ENCODE measurements around the gene ZNF865.
A peak's percentile ranks its signal among the peaks of the same experiment; 100 is the strongest.

ZNF865 gene

GRCh38 chr19:55636723-55637122, 31.3 kb downstream of the ZNF865 start:
- H3K27me3 ChIP-seq = no peaks in the 10 kb centered on the region
- H3K9me3 ChIP-seq = no peaks in the 10 kb centered on the region
- no peak for TF ChIP-seq CTCF (IDR thresholded peaks at IDR 0.05; ENCODE audit: low read depth, low read length)
- no peak overlapping the region for H3K4me3 ChIP-seq (ENCODE audit: low read depth, low read length)
- H3K36me3 ChIP-seq = no peaks in the 10 kb centered on the region
- DNase-seq = no peak
- H3K4me1 ChIP-seq = peaks cover 6% of the 10 kb centered on the region

- Histone ChIP-seq H3K4me3 (ENCODE audit: low read depth, low read length) (no peak overlapping the region), H3K4me1 (peaks cover 6% of the 10 kb centered on the region), H3K27me3 (no peaks in the 10 kb centered on the region), H3K9me3 (no peaks in the 10 kb centered on the region), H3K36me3 (no peaks in the 10 kb centered on the region)
- TF ChIP-seq CTCF (IDR thresholded peaks at IDR 0.05; ENCODE audit: low read depth, low read length) = no peak
- DNase-seq = no peak
Measured at GRCh38 chr19:55637534-55637933, 32.1 kb downstream of the ZNF865 start.

- peak; percentile 78 for DNase-seq
- Histone ChIP-seq H3K27me3 (no peaks in the 10 kb centered on the region), H3K4me1 (peaks cover 6% of the 10 kb centered on the region), H3K4me3 (ENCODE audit: low read depth, low read length) (no peak overlapping the region), H3K36me3 (no peaks in the 10 kb centered on the region), H3K9me3 (no peaks in the 10 kb centered on the region)
- peak; percentile 80 for TF ChIP-seq CTCF (IDR thresholded peaks at IDR 0.05; ENCODE audit: low read depth, low read length)
Measured at GRCh38 chr19:55638864-55639359, 33.5 kb downstream of the ZNF865 start.

GRCh38 chr19:55640043-55640576, 34.7 kb downstream of the ZNF865 start:
- TF ChIP-seq CTCF (IDR thresholded peaks at IDR 0.05; ENCODE audit: low read depth, low read length) = peak; percentile 44
- peak; percentile 74 for DNase-seq
- Histone ChIP-seq H3K4me1 (peaks cover 6% of the 10 kb centered on the region), H3K4me3 (ENCODE audit: low read depth, low read length) (peak overlapping the region; percentile 90), H3K27me3 (no peaks in the 10 kb centered on the region), H3K9me3 (no peaks in the 10 kb centered on the region), H3K36me3 (peaks cover 7% of the 10 kb centered on the region)

- H3K36me3 ChIP-seq = peaks cover 14% of the 10 kb centered on the region
- H3K4me3 ChIP-seq (ENCODE audit: low read depth, low read length) = peak within 1 kb of the TSS; percentile 90
- H3K27me3 ChIP-seq = no peaks in the 10 kb centered on the region
- DNase-seq = peak; percentile 76
- TF ChIP-seq CTCF (IDR thresholded peaks at IDR 0.05; ENCODE audit: low read depth, low read length) = no peak
- H3K4me1 ChIP-seq = peaks cover 6% of the 10 kb centered on the region
- no peaks in the 10 kb centered on the region for H3K9me3 ChIP-seq
Measured at GRCh38 chr19:55640577-55641425, 35.4 kb downstream of the ZNF865 start, which contains the start of gene ZNF580. ZNF580 (plus strand) TSS chr19:55641002; CDS start chr19:55642509, 1,507 bp downstream.
